ENCODE measurements around the gene PIK3R5.
"Not testable (repeated sequence)": the region's sequence is repeated elsewhere in the genome, so short reads cannot be mapped to it uniquely, and the experiment has no call there.

Gene PIK3R5

DNA sequence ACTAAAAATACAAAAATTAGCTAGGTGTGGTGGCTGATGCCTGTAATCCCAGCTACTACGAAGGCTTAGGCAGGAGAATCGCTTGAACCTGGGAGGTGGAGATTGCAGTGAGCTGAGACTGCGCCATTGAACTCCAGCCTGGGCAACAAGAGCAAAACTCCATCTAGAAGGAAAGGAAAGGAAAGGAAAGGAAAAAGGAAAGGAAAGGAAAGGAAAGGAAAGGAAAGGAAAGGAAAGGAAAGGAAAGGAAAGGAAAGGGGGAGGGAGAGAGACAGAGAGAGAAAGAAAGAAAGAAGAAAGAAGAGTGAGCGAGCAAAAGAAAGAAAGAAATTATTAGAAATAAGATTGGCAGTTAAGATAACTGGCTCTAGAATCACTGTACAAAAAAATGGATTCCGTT, 18.7 kb upstream of the PIK3R5 start:
- DNase-seq (ENCODE audit: low read depth), result not testable (repeated sequence)

DNA sequence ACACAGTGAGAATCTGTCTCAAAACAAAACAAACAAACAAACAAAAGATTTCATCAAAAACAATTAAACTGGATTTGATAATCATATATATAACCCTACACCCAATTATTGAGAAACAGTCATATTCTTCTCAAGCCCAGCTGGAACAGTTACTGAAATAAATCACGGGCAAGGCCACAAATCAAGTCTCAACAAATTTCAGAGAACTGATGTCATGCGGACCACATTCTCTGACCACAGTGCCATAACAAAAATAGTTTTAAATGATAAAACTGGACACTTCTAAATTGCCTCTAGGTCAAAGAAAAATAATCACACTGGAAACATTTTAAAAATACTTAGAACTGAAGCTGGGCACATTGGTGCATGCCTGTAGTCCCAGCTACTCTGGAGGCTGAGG, 15.9 kb upstream of the PIK3R5 start:
- no peak for DNase-seq (ENCODE audit: low read depth)

- no peak for DNase-seq (ENCODE audit: low read depth)
These were observed 14.2 kb upstream of the PIK3R5 start for GRCh38 chr17:8979715-8980114.

DNA sequence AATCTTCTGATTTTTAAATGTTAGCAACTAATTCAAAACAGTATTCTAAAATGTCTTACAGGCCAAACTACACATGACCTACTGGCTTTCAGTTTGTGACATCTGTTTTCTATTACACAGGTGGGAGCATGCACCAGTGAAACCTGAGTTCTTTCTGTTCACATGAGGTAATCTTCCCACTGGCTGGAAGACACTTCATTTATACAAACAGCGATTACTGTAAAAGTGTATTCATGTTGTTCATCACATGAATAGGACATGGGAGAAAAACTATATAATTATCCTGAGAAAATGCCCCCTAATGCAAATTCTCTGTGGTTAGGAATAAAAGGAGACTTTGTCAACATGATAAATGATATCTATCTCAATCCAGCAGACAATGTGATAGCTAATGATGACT, 11.1 kb upstream of the PIK3R5 start:
- no peak for DNase-seq (ENCODE audit: low read depth)

- DNase-seq (ENCODE audit: low read depth), result no peak
These were observed 9.7 kb upstream of the PIK3R5 start for GRCh38 chr17:8975091-8975725.

DNA sequence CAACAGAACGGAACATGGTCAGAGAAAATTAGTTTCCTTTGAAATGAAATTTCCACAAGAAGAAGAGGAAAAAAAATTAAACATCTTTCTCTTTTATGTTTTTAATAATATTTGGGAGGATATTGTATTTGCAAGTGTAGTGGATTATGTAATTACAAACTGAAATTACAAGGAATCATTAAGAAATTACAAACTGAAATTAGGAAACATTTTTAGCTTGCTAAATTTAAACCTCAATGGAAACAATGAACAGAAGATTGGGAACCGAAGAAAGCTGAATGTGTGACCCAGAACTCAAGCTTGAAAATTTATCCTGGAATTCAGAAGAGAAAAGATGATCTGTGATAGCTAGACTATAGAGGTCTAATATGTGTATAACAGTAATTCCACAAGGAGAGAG, 4.4 kb upstream of the PIK3R5 start:
- no peak for DNase-seq (ENCODE audit: low read depth)

DNA sequence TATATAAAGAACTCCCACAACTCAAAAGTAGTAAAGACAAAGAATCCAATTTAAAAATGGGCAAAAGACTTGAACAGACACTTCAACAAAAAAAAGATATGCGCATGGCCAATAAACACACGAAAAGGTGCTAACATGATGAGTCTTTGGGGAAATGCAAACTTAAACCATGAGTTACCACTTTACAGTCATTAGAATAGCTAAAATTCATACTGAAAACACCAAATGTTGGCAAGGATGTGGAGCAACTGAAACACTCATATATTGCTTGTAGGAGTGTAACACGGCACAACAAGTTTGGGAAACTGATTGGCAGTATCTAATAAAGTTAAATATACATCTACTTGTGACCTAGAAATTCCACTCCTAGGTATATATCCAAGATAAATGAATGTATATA, 3.0 kb upstream of the PIK3R5 start:
- no peak for DNase-seq (ENCODE audit: low read depth)

- no peak for DNase-seq (ENCODE audit: low read depth)
These were observed 2.4 kb upstream of the PIK3R5 start for GRCh38 chr17:8967861-8968260.

- DNase-seq (ENCODE audit: low read depth), result no peak
These were observed 1.4 kb upstream of the PIK3R5 start for GRCh38 chr17:8966926-8967325.

GRCh38 chr17:8964801-8965393, 610 bp downstream of the PIK3R5 start:
- DNase-seq (ENCODE audit: low read depth), result no peak

DNA sequence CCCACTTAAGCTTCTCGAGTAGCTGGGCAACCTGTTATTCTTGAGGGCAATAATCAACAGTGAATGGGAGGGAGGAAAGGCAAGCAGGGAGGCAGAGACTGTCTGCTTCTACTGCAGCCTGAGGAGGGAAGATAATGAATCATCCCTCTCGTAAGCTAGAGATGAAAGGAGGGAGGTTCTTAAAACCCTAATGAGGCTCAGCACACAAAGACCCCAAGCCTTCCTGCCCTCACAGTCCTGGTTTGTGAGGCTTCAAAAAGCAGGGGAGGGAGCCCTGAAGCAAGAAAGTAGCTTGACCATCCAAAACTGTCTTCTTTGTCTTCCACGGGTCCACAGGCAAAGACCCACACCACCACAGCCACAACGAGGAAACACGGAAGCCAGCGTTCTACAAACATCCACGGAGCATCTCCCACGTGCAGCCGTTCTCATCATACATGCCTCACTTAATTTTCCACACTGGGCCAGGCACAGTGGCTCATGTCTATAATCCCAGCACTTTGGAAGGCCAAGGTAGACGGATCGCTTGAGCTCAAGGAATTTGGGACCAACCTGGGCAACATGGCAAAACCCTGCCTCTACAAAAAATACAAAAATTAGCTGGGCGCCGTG, 1.8 kb downstream of the PIK3R5 start:
- DNase-seq (ENCODE audit: low read depth), result no peak

- no peak for DNase-seq (ENCODE audit: low read depth)
These were observed 2.5 kb downstream of the PIK3R5 start for GRCh38 chr17:8963014-8963413.

DNA sequence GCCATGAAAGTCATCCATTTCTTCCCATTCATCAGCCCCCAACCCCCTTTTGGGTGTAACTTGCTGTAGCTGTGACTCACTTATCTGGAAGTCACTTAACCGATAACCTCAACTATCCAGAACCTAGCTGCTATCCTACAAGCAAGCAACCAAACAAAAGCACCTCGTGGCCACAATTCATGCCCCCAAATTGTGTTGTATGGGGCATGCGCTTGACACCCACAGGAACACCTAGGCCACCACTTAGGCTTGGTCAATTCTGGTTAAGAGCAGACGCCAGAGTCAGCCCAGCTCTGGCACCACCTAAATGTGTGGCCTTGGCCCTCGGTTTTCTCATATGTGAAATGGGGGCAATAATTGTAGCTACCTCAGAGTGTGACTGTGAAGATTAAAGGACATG, 3.7 kb downstream of the PIK3R5 start:
- DNase-seq (ENCODE audit: low read depth), result no peak

- DNase-seq (ENCODE audit: low read depth), result no peak
These were observed 5.0 kb downstream of the PIK3R5 start for GRCh38 chr17:8960325-8961140.

DNA sequence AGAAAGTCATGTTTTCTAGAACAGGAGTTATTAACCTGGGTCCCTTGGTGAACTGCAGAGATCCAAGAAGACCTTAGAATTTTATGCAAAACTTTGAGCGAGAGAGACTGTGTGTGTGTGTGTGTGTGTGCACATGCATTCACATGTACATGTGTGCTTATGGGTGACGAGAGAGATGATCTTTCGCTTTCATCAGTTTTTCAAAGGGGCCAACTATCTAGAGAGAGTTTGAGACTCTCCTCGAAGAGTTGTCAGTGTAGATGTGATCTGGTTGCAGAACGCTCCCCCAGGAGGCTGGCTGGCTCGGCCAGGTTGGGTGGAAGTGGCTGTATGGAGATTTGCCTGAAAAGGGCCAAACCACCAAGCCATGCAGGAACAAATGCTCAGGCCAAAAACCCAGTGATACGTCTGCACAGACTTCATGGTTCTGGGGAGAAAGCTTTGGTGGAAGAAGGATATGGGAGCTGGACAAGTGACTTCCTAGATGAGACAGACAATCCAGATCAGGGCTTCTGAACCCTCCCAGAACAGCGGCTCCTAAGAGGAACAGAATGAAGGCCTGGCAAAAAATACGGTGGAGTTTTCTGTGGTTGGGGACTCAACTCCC, 6.1 kb downstream of the PIK3R5 start:
- DNase-seq (ENCODE audit: low read depth), result no peak

- no peak for DNase-seq (ENCODE audit: low read depth)
These were observed 7.8 kb downstream of the PIK3R5 start for GRCh38 chr17:8957721-8958120.

DNA sequence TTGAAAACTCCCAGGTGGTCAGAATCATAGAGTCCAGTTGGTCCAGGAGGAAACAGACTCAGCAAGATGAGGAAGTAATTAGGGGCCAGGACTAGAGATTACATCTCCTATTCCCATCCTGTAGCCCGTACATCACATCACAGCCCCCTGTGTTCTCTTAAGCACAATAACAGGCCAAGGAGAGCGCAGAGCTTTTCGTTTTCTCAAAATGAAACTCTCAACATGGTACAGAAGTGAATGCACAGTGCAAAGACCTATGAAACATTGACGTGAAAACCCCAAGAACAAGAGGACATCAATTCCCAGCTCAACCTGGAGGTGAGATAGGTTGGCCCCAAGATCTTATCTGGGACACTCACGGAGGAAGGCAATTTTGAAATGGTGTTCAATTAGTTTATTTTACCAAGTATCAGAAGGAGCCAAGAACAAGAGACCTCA, 9.0 kb downstream of the PIK3R5 start:
- no peak for DNase-seq (ENCODE audit: low read depth)

DNA sequence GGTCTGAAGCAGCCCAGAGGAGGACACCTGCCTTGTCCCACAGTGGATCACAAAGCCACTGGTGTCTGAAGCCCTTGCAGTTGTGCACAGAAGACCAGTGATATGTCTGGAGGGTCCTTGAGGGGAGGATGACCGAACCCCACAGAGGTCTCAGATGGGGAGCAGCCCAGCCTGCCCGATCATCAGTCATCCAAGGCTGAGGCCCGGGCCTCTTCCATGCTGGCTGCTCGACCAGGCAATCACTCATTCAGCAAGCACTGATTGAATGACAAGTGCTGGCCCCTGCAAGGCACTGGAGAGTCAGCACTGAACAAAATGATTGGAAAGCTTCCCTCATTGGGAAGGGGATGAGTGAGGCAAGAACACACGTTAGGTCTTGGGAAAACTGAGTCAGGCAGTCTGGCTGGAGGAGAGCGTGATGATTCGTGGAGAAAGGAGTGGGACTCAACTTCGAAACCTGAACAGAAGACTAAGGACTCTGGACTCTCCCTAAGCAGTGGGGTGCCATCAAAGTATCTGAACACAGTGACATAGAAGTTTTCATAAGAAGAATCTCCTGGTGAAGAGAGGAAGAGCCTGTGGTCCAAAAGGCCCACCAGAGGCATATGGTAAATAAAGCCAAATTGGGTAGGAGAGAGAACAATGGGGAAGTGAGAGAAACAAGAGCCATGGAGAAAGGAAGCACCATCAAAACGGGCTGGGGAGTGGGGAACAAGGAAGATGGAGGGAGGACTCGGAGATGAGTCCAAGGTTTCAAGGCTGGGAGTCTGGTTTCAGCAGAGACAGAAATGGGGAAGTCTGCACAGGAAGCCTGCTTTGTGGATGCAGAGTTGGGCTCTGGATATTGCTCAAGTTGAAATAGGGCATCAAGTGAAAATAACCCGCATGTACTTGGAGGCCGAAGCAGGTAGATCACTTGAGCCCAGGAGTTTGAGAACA, 10.2 kb downstream of the PIK3R5 start:
- no peak for DNase-seq (ENCODE audit: low read depth)

GRCh38 chr17:8954339-8954738, 11.2 kb downstream of the PIK3R5 start:
- DNase-seq (ENCODE audit: low read depth), result no peak

- DNase-seq (ENCODE audit: low read depth), result no peak
These were observed 12.2 kb downstream of the PIK3R5 start for GRCh38 chr17:8953156-8953885.

- DNase-seq (ENCODE audit: low read depth), result no peak
These were observed 13.3 kb downstream of the PIK3R5 start for GRCh38 chr17:8952191-8952590.
